ENCODE measurements around the gene DCPS.

Gene DCPS

GRCh38 chr11:126268708-126269579 is 34.9 kb upstream of the DCPS start, which contains the start of the genes FOXRED1 and SRPRA:
Gene FOXRED1 (plus strand): TSS chr11:126269154. CDS start chr11:126269207, 53 bp downstream.
Gene SRPRA (minus strand): TSS chr11:126268895. CDS start chr11:126268804, 91 bp downstream.
- peak within 1 kb of the TSS; percentile 97 for H3K4me3 ChIP-seq (ENCODE audit: low read depth, low read length)
- TF ChIP-seq MAX (IDR thresholded peaks at IDR 0.05; ENCODE audit: low read depth, low read length) (peak; percentile 21), MYC (IDR thresholded peaks at IDR 0.05; ENCODE audit: low read depth, low read length) (peak; percentile 72), CTCF (IDR thresholded peaks at IDR 0.05; ENCODE audit: low read depth, low read length) (no peak), POLR2A (IDR thresholded peaks at IDR 0.05; ENCODE audit: extremely low read depth, insufficient read length) (peak; percentile 76)
- peak; percentile 100 for DNase-seq (ENCODE audit: low read depth)

- TF ChIP-seq POLR2A (IDR thresholded peaks at IDR 0.05; ENCODE audit: extremely low read depth, insufficient read length), result no peak
- no peak for TF ChIP-seq MAX (IDR thresholded peaks at IDR 0.05; ENCODE audit: low read depth, low read length)
- no peak for TF ChIP-seq MYC (IDR thresholded peaks at IDR 0.05; ENCODE audit: low read depth, low read length)
- no peak for TF ChIP-seq CTCF (IDR thresholded peaks at IDR 0.05; ENCODE audit: low read depth, low read length)
- no peak overlapping the region for H3K4me3 ChIP-seq (ENCODE audit: low read depth, low read length)
- no peak for DNase-seq (ENCODE audit: low read depth)
These were observed 26.5 kb upstream of the DCPS start for GRCh38 chr11:126277322-126277721.

- TF ChIP-seq MYC (IDR thresholded peaks at IDR 0.05; ENCODE audit: low read depth, low read length) (no peak), MAX (IDR thresholded peaks at IDR 0.05; ENCODE audit: low read depth, low read length) (no peak), POLR2A (IDR thresholded peaks at IDR 0.05; ENCODE audit: extremely low read depth, insufficient read length) (no peak), CTCF (IDR thresholded peaks at IDR 0.05; ENCODE audit: low read depth, low read length) (no peak)
- DNase-seq (ENCODE audit: low read depth), result no peak
- H3K4me3 ChIP-seq (ENCODE audit: low read depth, low read length), result no peak overlapping the region
These were observed 26.1 kb upstream of the DCPS start for GRCh38 chr11:126277780-126278179.

- TF ChIP-seq POLR2A (IDR thresholded peaks at IDR 0.05; ENCODE audit: extremely low read depth, insufficient read length) (no peak), CTCF (IDR thresholded peaks at IDR 0.05; ENCODE audit: low read depth, low read length) (no peak), MAX (IDR thresholded peaks at IDR 0.05; ENCODE audit: low read depth, low read length) (no peak), MYC (IDR thresholded peaks at IDR 0.05; ENCODE audit: low read depth, low read length) (no peak)
- no peak for DNase-seq (ENCODE audit: low read depth)
- no peak overlapping the region for H3K4me3 ChIP-seq (ENCODE audit: low read depth, low read length)
These were observed 24.7 kb upstream of the DCPS start for GRCh38 chr11:126279191-126279590.

GRCh38 chr11:126280595-126280994 is 23.3 kb upstream of the DCPS start:
- DNase-seq (ENCODE audit: low read depth), result peak; percentile 50
- H3K4me3 ChIP-seq (ENCODE audit: low read depth, low read length), result no peak overlapping the region

More at GRCh38 chr11:126280595-126280994, 23.3 kb upstream of the DCPS start:
- no peak for TF ChIP-seq MYC (IDR thresholded peaks at IDR 0.05; ENCODE audit: low read depth, low read length)
- no peak for TF ChIP-seq MAX (IDR thresholded peaks at IDR 0.05; ENCODE audit: low read depth, low read length)
- TF ChIP-seq CTCF (IDR thresholded peaks at IDR 0.05; ENCODE audit: low read depth, low read length), result no peak
- TF ChIP-seq POLR2A (IDR thresholded peaks at IDR 0.05; ENCODE audit: extremely low read depth, insufficient read length), result no peak
